ENCODE data around the gene ELP4. TPM values are rescaled to one million over a fixed set of nuclear protein-coding genes. Genes with fewer than 3 reads are reported as not detected.

Gene ELP4
- total RNA-seq, 2 experiments from 2014 or later: 20.8 to 23.8 TPM

GRCh38 chr11:31824332-31824878, 314.8 kb downstream of the ELP4 start:
- no peak overlapping the region for H3K4me3 Mint-ChIP-seq
- intact Hi-C loops (cut with micrococcal nuclease): no loop called here
- no peaks in the 10 kb centered on the region for H3K36me3 Mint-ChIP-seq (ENCODE audit: low read depth)
- peaks cover 19% of the 10 kb centered on the region for H3K4me1 Mint-ChIP-seq (ENCODE audit: low read depth)
- CTCF ChIA-PET: no interaction called here
- no peak overlapping the region for H3K27ac Mint-ChIP-seq
- H3K9me3 Mint-ChIP-seq: no peaks in the 10 kb centered on the region
- no peak for DNase-seq
- peaks cover 81% of the 10 kb centered on the region for H3K27me3 Mint-ChIP-seq (ENCODE audit: low read depth)

DNA sequence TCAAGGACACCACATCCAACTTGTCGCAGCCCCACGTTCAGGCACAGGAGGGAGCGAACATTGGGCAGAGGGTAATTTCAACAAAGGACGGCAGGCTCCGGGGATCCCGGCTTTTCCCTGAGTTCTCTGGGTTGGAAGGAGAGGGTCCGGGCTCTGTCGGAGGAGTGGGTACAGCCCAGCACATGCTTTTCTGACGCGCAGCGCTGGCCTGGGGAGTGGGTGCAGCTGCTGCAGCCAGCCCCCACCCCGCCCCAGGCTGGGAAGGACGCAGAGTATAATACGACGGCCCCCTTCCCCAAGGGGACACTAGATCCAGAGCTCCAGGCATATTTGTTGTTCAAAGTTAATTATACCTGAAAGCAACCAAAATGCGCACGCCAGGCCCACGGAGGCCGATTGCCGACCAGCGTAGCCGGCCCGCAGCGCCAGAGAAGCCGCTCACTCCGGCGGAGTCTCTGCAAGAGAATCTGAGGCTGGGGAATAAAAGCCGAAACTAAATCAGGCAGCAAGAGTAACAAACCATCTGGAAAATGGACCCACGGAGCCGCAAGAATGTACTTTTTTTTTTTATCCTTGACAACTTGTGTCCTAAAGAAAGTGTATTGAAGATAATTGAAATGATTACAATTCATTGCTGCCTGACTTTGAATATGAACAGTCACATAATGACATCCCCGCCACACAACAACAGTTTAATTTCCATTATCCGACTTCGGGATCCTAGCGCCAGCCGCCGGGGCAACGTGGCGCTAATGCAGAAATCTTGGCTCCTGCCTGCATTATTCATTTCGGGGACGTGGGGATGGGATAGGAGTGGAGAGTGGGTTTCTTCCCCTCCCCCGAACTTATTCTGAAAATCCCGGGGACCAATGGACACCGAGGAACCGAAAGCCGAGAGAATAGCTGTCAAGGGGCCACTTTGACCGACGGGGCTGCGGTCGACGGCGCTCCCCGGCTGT, 315.6 kb downstream of the ELP4 start:
- CTCF ChIA-PET: no interaction called here
- no peak overlapping the region for H3K27ac Mint-ChIP-seq
- H3K4me1 Mint-ChIP-seq (ENCODE audit: low read depth): peaks cover 19% of the 10 kb centered on the region
- intact Hi-C loops (cut with micrococcal nuclease): loop anchor here (5.0 kb wide), 1 partner anchor 33 kb away; no protein-coding TSS in a partner anchor
- no peak for DNase-seq
- no peaks in the 10 kb centered on the region for H3K9me3 Mint-ChIP-seq
- H3K36me3 Mint-ChIP-seq (ENCODE audit: low read depth): no peaks in the 10 kb centered on the region
- peaks cover 80% of the 10 kb centered on the region for H3K27me3 Mint-ChIP-seq (ENCODE audit: low read depth)
- H3K4me3 Mint-ChIP-seq: no peak overlapping the region

GRCh38 chr11:31825838-31826484, 316.4 kb downstream of the ELP4 start:
- no peak overlapping the region for H3K27ac Mint-ChIP-seq
- intact Hi-C loops (cut with micrococcal nuclease): loop anchor here (5.0 kb wide), 1 partner anchor 34 kb away; no protein-coding TSS in a partner anchor
- DNase-seq: no peak
- CTCF ChIA-PET: no interaction called here
- peaks cover 19% of the 10 kb centered on the region for H3K4me1 Mint-ChIP-seq (ENCODE audit: low read depth)
- no peaks in the 10 kb centered on the region for H3K36me3 Mint-ChIP-seq (ENCODE audit: low read depth)
- H3K4me3 Mint-ChIP-seq: no peak overlapping the region
- H3K27me3 Mint-ChIP-seq (ENCODE audit: low read depth): peaks cover 79% of the 10 kb centered on the region
- no peaks in the 10 kb centered on the region for H3K9me3 Mint-ChIP-seq

- DNase-seq: no peak
- no peaks in the 10 kb centered on the region for H3K9me3 Mint-ChIP-seq
- H3K4me3 Mint-ChIP-seq: peak overlapping the region; percentile 49
- CTCF ChIA-PET: no interaction called here
- peaks cover 19% of the 10 kb centered on the region for H3K4me1 Mint-ChIP-seq (ENCODE audit: low read depth)
- no peaks in the 10 kb centered on the region for H3K36me3 Mint-ChIP-seq (ENCODE audit: low read depth)
- peaks cover 73% of the 10 kb centered on the region for H3K27me3 Mint-ChIP-seq (ENCODE audit: low read depth)
- intact Hi-C loops (cut with micrococcal nuclease): loop anchor here (5.0 kb wide), 1 partner anchor 34 kb away; no protein-coding TSS in a partner anchor
- peak overlapping the region; percentile 31 for H3K27ac Mint-ChIP-seq
Observed at GRCh38 chr11:31826536-31827438, 317.2 kb downstream of the ELP4 start.

- Mint-ChIP-seq H3K27ac (peak overlapping the region; percentile 31), H3K9me3 (no peaks in the 10 kb centered on the region), H3K27me3 (ENCODE audit: low read depth) (peaks cover 65% of the 10 kb centered on the region), H3K4me1 (ENCODE audit: low read depth) (peaks cover 19% of the 10 kb centered on the region), H3K4me3 (peak overlapping the region; percentile 49), H3K36me3 (ENCODE audit: low read depth) (no peaks in the 10 kb centered on the region)
- intact Hi-C loops (cut with micrococcal nuclease): loop anchor here (5.0 kb wide), 1 partner anchor 35 kb away; no protein-coding TSS in a partner anchor
- DNase-seq: peak; percentile 4
- CTCF ChIA-PET: no interaction called here
Observed at GRCh38 chr11:31827455-31828206, 318.1 kb downstream of the ELP4 start.

DNA sequence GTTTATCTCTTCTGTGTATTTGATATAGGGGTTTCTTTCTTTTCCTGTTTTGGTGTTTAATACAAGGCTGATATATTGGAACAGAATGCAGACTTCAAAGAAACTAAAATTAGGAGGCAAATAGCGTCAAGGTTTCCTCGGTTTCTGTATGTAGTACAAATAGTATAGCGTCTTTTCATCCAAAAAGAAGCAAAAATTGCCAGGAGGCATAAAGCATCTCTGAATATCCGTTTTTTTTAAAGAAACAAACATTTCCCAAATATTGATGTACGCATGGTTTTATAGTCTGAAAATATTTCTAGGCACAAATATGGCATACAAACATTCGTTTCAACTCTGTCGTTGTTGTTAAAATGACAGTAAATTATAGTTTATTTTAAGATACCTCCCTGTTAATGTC, 318.6 kb downstream of the ELP4 start:
- no peak for DNase-seq
- Mint-ChIP-seq H3K4me1 (ENCODE audit: low read depth) (peaks cover 19% of the 10 kb centered on the region), H3K9me3 (no peaks in the 10 kb centered on the region), H3K27ac (no peak overlapping the region), H3K4me3 (no peak overlapping the region), H3K27me3 (ENCODE audit: low read depth) (peaks cover 59% of the 10 kb centered on the region), H3K36me3 (ENCODE audit: low read depth) (no peaks in the 10 kb centered on the region)
- CTCF ChIA-PET: no interaction called here
- intact Hi-C loops (cut with micrococcal nuclease): loop anchor here (5.0 kb wide), 1 partner anchor 36 kb away; no protein-coding TSS in a partner anchor

DNA sequence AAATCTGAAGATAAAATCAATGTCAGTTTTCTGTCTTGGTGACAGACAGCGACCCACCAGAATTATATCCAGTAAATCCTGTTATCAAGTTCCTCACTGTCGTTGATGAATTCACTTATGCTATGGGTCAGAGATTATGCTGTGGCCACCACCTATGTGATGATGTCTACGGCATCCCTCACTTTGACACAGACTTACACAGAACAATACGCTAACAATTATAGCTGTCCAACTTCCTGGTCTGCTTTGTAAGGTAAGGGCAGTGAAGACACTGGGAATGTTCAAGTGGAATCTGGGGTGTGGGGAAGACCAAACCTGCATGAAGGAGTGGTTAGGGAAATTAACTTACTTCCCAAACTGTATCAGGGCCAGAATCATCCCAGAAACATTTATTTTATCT, 320.8 kb downstream of the ELP4 start:
- no peaks in the 10 kb centered on the region for H3K9me3 Mint-ChIP-seq
- intact Hi-C loops (cut with micrococcal nuclease): no loop called here

DNA sequence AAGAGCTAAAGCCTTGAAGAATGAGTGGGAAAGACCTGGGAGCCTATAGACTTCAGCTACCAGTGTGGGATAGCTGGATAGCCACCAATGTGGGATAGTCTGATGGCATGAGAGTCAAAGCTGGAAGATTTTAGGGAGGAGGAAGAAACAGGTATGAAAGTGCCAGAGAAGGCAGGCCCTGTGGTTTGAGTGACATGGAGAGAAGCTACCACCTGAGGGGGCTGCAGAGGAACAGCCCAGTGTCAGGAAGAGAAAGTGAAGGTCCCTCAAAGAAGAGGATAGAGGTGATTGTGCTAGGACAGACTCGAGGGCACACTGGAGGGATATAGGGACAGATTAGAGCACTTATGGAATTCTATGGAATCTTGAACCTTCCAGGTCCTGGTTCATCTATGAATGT, 324.7 kb downstream of the ELP4 start:
- intact Hi-C loops (cut with micrococcal nuclease): no loop called here
- Mint-ChIP-seq H3K4me3 (no peak overlapping the region), H3K36me3 (ENCODE audit: low read depth) (no peaks in the 10 kb centered on the region), H3K4me1 (ENCODE audit: low read depth) (no peaks in the 10 kb centered on the region), H3K27ac (no peak overlapping the region), H3K27me3 (ENCODE audit: low read depth) (peaks cover 23% of the 10 kb centered on the region), H3K9me3 (no peaks in the 10 kb centered on the region)
- no peak for DNase-seq
- CTCF ChIA-PET: interaction anchor here (0.5 kb wide), 1 partner anchor 440 kb away, joined by 4 read pairs; no protein-coding TSS in a partner anchor

More for the DNA sequence above, 320.8 kb downstream of the ELP4 start:
- no peak for DNase-seq
- CTCF ChIA-PET: interaction anchor here (0.6 kb wide), 1 partner anchor 120 kb away, joined by 3 read pairs; no protein-coding TSS in a partner anchor
- no peak overlapping the region for H3K4me3 Mint-ChIP-seq
- no peak overlapping the region for H3K27ac Mint-ChIP-seq
- H3K36me3 Mint-ChIP-seq (ENCODE audit: low read depth): no peaks in the 10 kb centered on the region
- H3K27me3 Mint-ChIP-seq (ENCODE audit: low read depth): peaks cover 46% of the 10 kb centered on the region
- peaks cover 15% of the 10 kb centered on the region for H3K4me1 Mint-ChIP-seq (ENCODE audit: low read depth)

Other genes starting within 250 kb of the ELP4 start
- gene DCDC1, start 140.0 kb upstream of the ELP4 start, total RNA-seq: under 1 TPM in 1 of 2 experiments, not detected in 1; 0.25 TPM
- gene DNAJC24, start 139.9 kb upstream of the ELP4 start, total RNA-seq: 10 to 100 TPM; 14.2 to 14.6 TPM
- gene IMMP1L, start 145 bp upstream of the ELP4 start, total RNA-seq: 10 to 100 TPM; 15.6 to 15.9 TPM

Measured in activated naive CD4-positive, alpha-beta T cell treated with anti-CD3 and anti-CD28 coated beads for 36 hours (primary cell).